GM23338 (cell line): ENCODE results near the gene TSPAN5. TPM values are rescaled to one million over a fixed set of nuclear protein-coding genes. Genes with fewer than 3 reads are reported as not detected.

Source experiments
- ATAC-seq: fragments of 200-7000 bp; cut with Tn5 transposase; 3 replicates; pipeline ENCODE4 v1.9.1; 2020
- DNase-seq: peaks from one replicate; pipeline ENCODE4 v3.0.0-alpha.2; 2015; ENCODE audit warnings: low spot score
- H2AFZ ChIP-seq: fragments of 200-600 bp; sonication (generic); 2 replicates; pipeline ENCODE4 v1.8.0; 2016; ENCODE audit warnings: antibody characterized with exemption, mild to moderate bottlenecking, moderate library complexity
- H3F3A ChIP-seq: fragments of 200-600 bp; sonication (generic); replicated peaks from 2 replicates; pipeline ENCODE4 v1.8.0; 2017; ENCODE audit warnings: antibody characterized with exemption, mixed run types, low read depth
- H3K27ac ChIP-seq: fragments of 200-600 bp; sonication (generic); 2 replicates; pipeline ENCODE4 v1.6.1; 2016; ENCODE audit warnings: low read depth
- H3K27me3 ChIP-seq: fragments of 200-600 bp; sonication (generic); 2 replicates; pipeline ENCODE4 v1.8.0; 2016; ENCODE audit warnings: mild to moderate bottlenecking, mixed run types, moderate library complexity; ENCODE audit not compliant: insufficient read depth
- H3K36me3 ChIP-seq: fragments of 200-600 bp; sonication (generic); 2 replicates; pipeline ENCODE4 v1.8.0; 2016; ENCODE audit warnings: mild to moderate bottlenecking; ENCODE audit not compliant: insufficient read depth
- H3K4me1 ChIP-seq: fragments of 200-600 bp; sonication (generic); 2 replicates; pipeline ENCODE4 v1.8.0; 2016; ENCODE audit warnings: mild to moderate bottlenecking, moderate library complexity; ENCODE audit not compliant: insufficient read depth
- H3K4me2 ChIP-seq: fragments of 200-600 bp; sonication (generic); 2 replicates; pipeline ENCODE4 v1.7.1; 2017; ENCODE audit warnings: mixed run types
- H3K4me3 ChIP-seq: fragments of 200-600 bp; sonication (generic); 2 replicates; pipeline ENCODE4 v1.6.1; 2016; ENCODE audit warnings: mixed run types
- H3K79me2 ChIP-seq: fragments of 200-600 bp; sonication (generic); replicated peaks from 2 replicates; pipeline ENCODE4 v1.8.0; 2017; ENCODE audit warnings: mild to moderate bottlenecking; ENCODE audit not compliant: insufficient read depth
- H3K9me2 ChIP-seq: fragments of 200-600 bp; sonication (generic); 2 replicates; pipeline ENCODE4 v1.8.0; 2017; ENCODE audit not compliant: insufficient read depth
- H4K20me1 ChIP-seq: fragments of 200-600 bp; sonication (generic); replicated peaks from 2 replicates; pipeline ENCODE4 v1.8.0; 2017; ENCODE audit warnings: mild to moderate bottlenecking; ENCODE audit not compliant: insufficient read depth
- H3K27ac Mint-ChIP-seq: 2 replicates; pipeline ENCODE4 v1.8.0; 2020; ENCODE audit warnings: inconsistent platforms, mild to moderate bottlenecking, moderate library complexity, mixed read lengths
- H3K27me3 Mint-ChIP-seq: 3 replicates; pipeline ENCODE4 v1.8.0; 2022; ENCODE audit warnings: low read depth, mild to moderate bottlenecking, moderate library complexity, mixed read lengths, inconsistent platforms; ENCODE audit not compliant: insufficient read depth, poor library complexity
- H3K36me3 Mint-ChIP-seq: 3 replicates; pipeline ENCODE4 v1.8.0; 2021; ENCODE audit warnings: low read depth, mild to moderate bottlenecking, inconsistent platforms, moderate library complexity, mixed read lengths
- H3K4me1 Mint-ChIP-seq: 3 replicates; pipeline ENCODE4 v1.8.0; 2020; ENCODE audit warnings: mild to moderate bottlenecking, inconsistent platforms, mixed read lengths
- H3K4me3 Mint-ChIP-seq: 3 replicates; pipeline ENCODE4 v1.8.0; 2021; ENCODE audit warnings: moderate library complexity, mild to moderate bottlenecking, inconsistent platforms, mixed read lengths
- H3K9me3 Mint-ChIP-seq: 3 replicates; pipeline ENCODE4 v1.8.0; 2020; ENCODE audit warnings: moderate library complexity, mild to moderate bottlenecking, inconsistent platforms, mixed read lengths
- CREB1 ChIP-seq: fragments of 250-450 bp; sonication (Bioruptor Pico); IDR thresholded peaks from 2 replicates; pipeline ENCODE4 v1.5.0; 2020; ENCODE audit warnings: low read depth, mild to moderate bottlenecking, moderate library complexity
- EZH2 ChIP-seq: fragments of 200-600 bp; sonication (generic); IDR thresholded peaks from one replicate; pipeline ENCODE4 v1.8.0; 2017; ENCODE audit warnings: antibody characterized with exemption, mild to moderate bottlenecking, low read depth; ENCODE audit not compliant: unreplicated experiment
- JUNB ChIP-seq: IDR thresholded peaks from one replicate; pipeline ENCODE4 v1.6.1; 2016; ENCODE audit warnings: antibody characterized with exemption; ENCODE audit not compliant: unreplicated experiment
- NANOG ChIP-seq: IDR thresholded peaks from 2 replicates; pipeline ENCODE4 v1.6.1; 2016; ENCODE audit warnings: antibody characterized with exemption, borderline replicate concordance
- POLR2AphosphoS5 ChIP-seq: IDR thresholded peaks from 2 replicates; pipeline ENCODE4 v1.6.1; 2016; ENCODE audit warnings: antibody characterized with exemption, low read depth
- ZNF114 ChIP-seq: fragments of 250-450 bp; sonication (Bioruptor Pico); IDR thresholded peaks from 2 replicates; pipeline ENCODE4 v1.5.0; 2020; ENCODE audit warnings: mild to moderate bottlenecking, moderate library complexity
- polyA plus RNA-seq: library from polyadenylated mRNA; unstranded; fragments of >200 nt; fragmentation: Nextera tagmentation; extraction: Ambion mirVana; gene quantifications from 2 replicates; pipeline ENCODE4 v1.2.1, GENCODE V29; 2016
- total RNA-seq: library from RNA; depleted of rRNA; stranded (reverse); fragments of >200 nt; shearing (Covaris generic); gene quantifications from 2 replicates; pipeline ENCODE4 v1.2.3, GENCODE V29; 2014
- TF ChIP-seq, protein P1 (sequence below): IDR thresholded peaks from 2 replicates; pipeline ENCODE4 v1.6.1; 2016; ENCODE audit warnings: antibody characterized with exemption
- TF ChIP-seq, protein P2 (sequence below): fragments of 250-450 bp; sonication (Bioruptor Pico); IDR thresholded peaks from 2 replicates; pipeline ENCODE4 v1.5.0; 2020; ENCODE audit warnings: mild to moderate bottlenecking, moderate library complexity
- TF ChIP-seq, protein P3 (sequence below): IDR thresholded peaks from one replicate; pipeline ENCODE4 v1.6.1; 2018; ENCODE audit warnings: antibody characterized with exemption; ENCODE audit not compliant: unreplicated experiment

Gene TSPAN5
- total and polyA plus RNA-seq, 2 experiments from 2014 or later = 18.6 to 21.5 TPM

DNA sequence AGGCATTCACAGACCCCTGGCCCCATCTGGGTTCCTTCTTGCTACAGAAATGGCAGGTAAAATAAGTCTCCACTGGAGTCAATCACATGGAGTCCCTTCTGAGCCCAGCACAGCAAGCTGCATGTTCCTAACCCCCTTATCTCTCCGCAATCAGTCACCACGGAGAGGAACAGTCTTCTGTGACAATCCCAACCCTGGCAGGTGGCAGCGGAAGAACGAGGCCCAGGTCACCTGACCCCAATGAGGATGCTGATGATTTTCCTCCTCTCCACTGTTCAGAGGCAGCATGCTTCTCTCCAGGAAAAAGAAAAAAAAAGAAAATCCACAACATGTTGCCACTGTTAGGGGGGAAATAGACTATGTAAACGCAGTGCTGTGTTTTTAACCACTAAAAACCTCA is 50.1 kb downstream of the TSPAN5 start:
- H3K4me1 ChIP-seq = peaks cover 89% of the 10 kb centered on the region

DNA sequence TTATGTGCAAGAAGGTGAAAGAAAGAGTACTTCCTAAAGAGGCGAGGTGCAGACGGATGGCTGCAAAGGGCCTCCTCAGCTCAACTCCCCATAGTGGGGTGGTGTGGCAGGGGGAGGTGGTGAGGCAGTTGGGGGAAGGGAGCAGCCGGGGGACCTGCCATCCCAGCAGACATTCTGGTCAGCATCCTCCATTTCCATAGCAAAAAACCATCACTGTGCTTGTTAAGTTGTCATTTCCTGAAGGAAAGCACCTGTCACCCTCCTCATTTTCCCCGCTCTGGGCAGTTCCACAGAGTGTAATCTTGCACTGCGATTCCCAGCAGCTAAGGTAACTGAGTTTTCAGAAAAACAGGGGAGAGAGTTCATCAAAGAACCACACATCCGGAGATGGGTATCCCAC is 51.5 kb downstream of the TSPAN5 start:
- H3K4me3 Mint-ChIP-seq = peak overlapping the region; percentile 20; the same call in 1 of the 3 replicates
- peaks cover 3% of the 10 kb centered on the region; the same call in 1 of the 3 replicates for H3K36me3 Mint-ChIP-seq
- TF ChIP-seq POLR2AphosphoS5 (no peak), NANOG (peak; percentile 74; the same call in 1 of the 2 replicates)
- TF ChIP-seq, protein P1, sequence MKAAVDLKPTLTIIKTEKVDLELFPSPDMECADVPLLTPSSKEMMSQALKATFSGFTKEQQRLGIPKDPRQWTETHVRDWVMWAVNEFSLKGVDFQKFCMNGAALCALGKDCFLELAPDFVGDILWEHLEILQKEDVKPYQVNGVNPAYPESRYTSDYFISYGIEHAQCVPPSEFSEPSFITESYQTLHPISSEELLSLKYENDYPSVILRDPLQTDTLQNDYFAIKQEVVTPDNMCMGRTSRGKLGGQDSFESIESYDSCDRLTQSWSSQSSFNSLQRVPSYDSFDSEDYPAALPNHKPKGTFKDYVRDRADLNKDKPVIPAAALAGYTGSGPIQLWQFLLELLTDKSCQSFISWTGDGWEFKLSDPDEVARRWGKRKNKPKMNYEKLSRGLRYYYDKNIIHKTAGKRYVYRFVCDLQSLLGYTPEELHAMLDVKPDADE = no peak
- TF ChIP-seq, protein P2, sequence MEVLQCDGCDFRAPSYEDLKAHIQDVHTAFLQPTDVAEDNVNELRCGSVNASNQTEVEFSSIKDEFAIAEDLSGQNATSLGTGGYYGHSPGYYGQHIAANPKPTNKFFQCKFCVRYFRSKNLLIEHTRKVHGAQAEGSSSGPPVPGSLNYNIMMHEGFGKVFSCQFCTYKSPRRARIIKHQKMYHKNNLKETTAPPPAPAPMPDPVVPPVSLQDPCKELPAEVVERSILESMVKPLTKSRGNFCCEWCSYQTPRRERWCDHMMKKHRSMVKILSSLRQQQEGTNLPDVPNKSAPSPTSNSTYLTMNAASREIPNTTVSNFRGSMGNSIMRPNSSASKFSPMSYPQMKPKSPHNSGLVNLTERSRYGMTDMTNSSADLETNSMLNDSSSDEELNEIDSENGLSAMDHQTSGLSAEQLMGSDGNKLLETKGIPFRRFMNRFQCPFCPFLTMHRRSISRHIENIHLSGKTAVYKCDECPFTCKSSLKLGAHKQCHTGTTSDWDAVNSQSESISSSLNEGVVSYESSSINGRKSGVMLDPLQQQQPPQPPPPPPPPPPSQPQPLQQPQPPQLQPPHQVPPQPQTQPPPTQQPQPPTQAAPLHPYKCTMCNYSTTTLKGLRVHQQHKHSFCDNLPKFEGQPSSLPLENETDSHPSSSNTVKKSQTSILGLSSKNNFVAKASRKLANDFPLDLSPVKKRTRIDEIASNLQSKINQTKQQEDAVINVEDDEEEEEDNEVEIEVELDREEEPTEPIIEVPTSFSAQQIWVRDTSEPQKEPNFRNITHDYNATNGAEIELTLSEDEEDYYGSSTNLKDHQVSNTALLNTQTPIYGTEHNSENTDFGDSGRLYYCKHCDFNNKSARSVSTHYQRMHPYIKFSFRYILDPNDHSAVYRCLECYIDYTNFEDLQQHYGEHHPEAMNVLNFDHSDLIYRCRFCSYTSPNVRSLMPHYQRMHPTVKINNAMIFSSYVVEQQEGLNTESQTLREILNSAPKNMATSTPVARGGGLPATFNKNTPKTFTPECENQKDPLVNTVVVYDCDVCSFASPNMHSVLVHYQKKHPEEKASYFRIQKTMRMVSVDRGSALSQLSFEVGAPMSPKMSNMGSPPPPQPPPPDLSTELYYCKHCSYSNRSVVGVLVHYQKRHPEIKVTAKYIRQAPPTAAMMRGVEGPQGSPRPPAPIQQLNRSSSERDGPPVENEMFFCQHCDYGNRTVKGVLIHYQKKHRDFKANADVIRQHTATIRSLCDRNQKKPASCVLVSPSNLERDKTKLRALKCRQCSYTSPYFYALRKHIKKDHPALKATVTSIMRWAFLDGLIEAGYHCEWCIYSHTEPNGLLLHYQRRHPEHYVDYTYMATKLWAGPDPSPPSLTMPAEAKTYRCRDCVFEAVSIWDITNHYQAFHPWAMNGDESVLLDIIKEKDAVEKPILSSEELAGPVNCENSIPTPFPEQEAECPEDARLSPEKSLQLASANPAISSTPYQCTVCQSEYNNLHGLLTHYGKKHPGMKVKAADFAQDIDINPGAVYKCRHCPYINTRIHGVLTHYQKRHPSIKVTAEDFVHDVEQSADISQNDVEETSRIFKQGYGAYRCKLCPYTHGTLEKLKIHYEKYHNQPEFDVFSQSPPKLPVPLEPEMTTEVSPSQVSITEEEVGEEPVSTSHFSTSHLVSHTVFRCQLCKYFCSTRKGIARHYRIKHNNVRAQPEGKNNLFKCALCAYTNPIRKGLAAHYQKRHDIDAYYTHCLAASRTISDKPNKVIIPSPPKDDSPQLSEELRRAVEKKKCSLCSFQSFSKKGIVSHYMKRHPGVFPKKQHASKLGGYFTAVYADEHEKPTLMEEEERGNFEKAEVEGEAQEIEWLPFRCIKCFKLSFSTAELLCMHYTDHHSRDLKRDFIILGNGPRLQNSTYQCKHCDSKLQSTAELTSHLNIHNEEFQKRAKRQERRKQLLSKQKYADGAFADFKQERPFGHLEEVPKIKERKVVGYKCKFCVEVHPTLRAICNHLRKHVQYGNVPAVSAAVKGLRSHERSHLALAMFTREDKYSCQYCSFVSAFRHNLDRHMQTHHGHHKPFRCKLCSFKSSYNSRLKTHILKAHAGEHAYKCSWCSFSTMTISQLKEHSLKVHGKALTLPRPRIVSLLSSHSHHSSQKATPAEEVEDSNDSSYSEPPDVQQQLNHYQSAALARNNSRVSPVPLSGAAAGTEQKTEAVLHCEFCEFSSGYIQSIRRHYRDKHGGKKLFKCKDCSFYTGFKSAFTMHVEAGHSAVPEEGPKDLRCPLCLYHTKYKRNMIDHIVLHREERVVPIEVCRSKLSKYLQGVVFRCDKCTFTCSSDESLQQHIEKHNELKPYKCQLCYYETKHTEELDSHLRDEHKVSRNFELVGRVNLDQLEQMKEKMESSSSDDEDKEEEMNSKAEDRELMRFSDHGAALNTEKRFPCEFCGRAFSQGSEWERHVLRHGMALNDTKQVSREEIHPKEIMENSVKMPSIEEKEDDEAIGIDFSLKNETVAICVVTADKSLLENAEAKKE (CRISPR knock-in tag) = no peak
- Histone ChIP-seq H3F3A (no peaks in the 10 kb centered on the region), H3K36me3 (no peaks in the 10 kb centered on the region), H4K20me1 (no peaks in the 10 kb centered on the region), H3K9me2 (no peaks in the 10 kb centered on the region), H3K4me3 (0 out of 2 replicates have a peak overlapping the region, but pooled peaks have one; percentile 1), H2AFZ (no peak overlapping the region), H3K27me3 (no peaks in the 10 kb centered on the region), H3K27ac (peak overlapping the region; percentile 41; the same call in 1 of the 2 replicates), H3K4me1 (peaks cover 74% of the 10 kb centered on the region), H3K79me2 (peaks cover 58% of the 10 kb centered on the region), H3K4me2 (peak overlapping the region; percentile 29)
- peak; percentile 56 for ATAC-seq
- no peaks in the 10 kb centered on the region for H3K9me3 Mint-ChIP-seq
- peak; percentile 46 for DNase-seq
- peaks cover 13% of the 10 kb centered on the region for H3K27me3 Mint-ChIP-seq
- H3K27ac Mint-ChIP-seq = peak overlapping the region; percentile 69
- H3K4me1 Mint-ChIP-seq = peaks cover 90% of the 10 kb centered on the region

More for the DNA sequence above, 50.1 kb downstream of the TSPAN5 start:
- Histone ChIP-seq H3K27ac (no peak overlapping the region), H2AFZ (no peak overlapping the region), H3F3A (0 out of 2 replicates have a peak, but pooled peaks cover 3% of the 10 kb centered on the region), H3K36me3 (no peaks in the 10 kb centered on the region), H4K20me1 (no peaks in the 10 kb centered on the region), H3K9me2 (no peaks in the 10 kb centered on the region), H3K79me2 (peaks cover 53% of the 10 kb centered on the region), H3K4me2 (0 out of 2 replicates have a peak overlapping the region, but pooled peaks have one; percentile 14), H3K27me3 (no peaks in the 10 kb centered on the region), H3K4me3 (no peak overlapping the region)
- Mint-ChIP-seq H3K4me1 (peaks cover 93% of the 10 kb centered on the region), H3K27ac (no peak overlapping the region; the same call in 1 of the 2 replicates), H3K9me3 (no peaks in the 10 kb centered on the region), H3K36me3 (no peaks in the 10 kb centered on the region), H3K4me3 (no peak overlapping the region), H3K27me3 (peaks cover 17% of the 10 kb centered on the region)
- DNase-seq (no peak), ATAC-seq (no peak)
- TF ChIP-seq EZH2 (no peak), JUNB (no peak), CREB1 (no peak), ZNF114 (CRISPR knock-in tag) (no peak)
- TF ChIP-seq, protein P1 = no peak
- TF ChIP-seq, protein P3, sequence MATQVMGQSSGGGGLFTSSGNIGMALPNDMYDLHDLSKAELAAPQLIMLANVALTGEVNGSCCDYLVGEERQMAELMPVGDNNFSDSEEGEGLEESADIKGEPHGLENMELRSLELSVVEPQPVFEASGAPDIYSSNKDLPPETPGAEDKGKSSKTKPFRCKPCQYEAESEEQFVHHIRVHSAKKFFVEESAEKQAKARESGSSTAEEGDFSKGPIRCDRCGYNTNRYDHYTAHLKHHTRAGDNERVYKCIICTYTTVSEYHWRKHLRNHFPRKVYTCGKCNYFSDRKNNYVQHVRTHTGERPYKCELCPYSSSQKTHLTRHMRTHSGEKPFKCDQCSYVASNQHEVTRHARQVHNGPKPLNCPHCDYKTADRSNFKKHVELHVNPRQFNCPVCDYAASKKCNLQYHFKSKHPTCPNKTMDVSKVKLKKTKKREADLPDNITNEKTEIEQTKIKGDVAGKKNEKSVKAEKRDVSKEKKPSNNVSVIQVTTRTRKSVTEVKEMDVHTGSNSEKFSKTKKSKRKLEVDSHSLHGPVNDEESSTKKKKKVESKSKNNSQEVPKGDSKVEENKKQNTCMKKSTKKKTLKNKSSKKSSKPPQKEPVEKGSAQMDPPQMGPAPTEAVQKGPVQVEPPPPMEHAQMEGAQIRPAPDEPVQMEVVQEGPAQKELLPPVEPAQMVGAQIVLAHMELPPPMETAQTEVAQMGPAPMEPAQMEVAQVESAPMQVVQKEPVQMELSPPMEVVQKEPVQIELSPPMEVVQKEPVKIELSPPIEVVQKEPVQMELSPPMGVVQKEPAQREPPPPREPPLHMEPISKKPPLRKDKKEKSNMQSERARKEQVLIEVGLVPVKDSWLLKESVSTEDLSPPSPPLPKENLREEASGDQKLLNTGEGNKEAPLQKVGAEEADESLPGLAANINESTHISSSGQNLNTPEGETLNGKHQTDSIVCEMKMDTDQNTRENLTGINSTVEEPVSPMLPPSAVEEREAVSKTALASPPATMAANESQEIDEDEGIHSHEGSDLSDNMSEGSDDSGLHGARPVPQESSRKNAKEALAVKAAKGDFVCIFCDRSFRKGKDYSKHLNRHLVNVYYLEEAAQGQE = no peak
